ENCODE measurements around the gene IL12RB1.
A peak's percentile ranks its signal among the peaks of the same experiment; 100 is the strongest.
"Not testable (repeated sequence)": the region's sequence is repeated elsewhere in the genome, so short reads cannot be mapped to it uniquely, and the experiment has no call there.

The IL12RB1 gene

DNA sequence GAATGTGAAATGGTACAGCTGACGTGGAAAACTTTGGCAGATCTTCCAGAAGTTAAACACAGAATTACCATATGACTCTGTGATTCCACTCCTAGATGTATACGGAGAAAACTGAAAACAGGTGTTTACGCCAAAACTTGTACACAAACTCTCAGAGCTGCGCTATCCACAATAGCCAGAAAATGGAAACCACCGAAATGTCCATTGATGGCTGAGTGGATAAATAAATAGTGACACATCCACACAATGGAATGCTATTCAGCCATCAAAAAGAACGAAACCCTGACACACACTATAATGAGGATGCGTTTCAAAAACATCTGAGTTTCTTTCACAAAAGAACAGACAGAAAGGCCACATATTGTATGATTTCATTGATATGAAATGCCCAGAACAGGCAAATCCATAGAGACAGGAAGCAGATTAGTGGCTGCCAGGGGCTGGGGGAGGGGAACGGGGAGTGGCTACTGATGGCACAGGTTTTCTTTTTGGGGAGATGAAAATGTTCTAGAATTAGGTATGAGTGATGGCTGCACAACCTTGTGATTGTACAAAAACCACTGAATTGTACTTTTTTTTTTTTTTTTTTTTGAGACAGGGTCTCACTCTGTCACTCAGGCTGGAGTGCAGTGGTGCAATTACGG lies 33.0 kb downstream of the IL12RB1 start:
- DNase-seq (ENCODE audit: insufficient read length, low spot score), result no peak
- no peak for FAIRE-seq

DNA sequence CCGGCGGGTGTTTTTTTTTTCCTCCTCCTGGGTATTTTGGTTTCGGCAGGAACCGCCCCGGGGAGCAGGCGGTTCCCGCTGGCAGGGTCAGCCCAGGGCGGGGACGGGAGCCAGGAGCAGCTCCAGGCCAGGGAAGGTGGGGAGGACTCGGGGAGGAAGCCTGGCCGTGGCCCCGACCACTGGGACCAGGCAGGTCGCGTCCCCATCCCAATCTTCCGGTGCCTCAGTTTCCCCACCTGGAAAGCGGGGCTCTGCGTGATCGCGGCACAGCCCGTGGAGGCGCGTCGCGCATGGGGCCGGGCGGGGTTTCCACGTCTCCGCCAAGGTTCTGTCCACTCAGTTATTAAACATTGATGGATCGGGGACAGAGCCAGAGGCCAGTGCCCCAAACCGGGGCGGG lies 34.8 kb downstream of the IL12RB1 start:
- DNase-seq (ENCODE audit: insufficient read length, low spot score), result no peak
- no peak for FAIRE-seq

DNA sequence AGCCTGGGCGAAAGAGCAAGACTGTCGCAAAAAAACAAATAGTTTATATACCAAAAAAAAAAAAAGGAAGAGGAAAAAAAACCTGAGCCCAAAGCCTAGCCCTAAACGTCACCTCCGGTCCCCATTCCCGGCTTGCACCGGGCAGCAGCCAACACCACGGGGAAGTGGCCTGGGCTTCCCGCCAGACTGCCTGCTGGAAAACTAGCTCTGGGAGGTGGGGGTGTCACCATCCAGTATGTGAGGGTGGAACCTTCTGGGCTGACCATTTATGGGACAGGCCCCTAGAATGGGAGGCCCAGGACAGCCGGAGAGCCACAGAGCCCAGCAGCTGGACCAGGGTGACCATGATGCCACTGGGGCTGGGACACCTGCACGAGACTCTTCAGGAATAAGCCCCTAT lies 37.3 kb downstream of the IL12RB1 start:
- FAIRE-seq (no peak), DNase-seq (ENCODE audit: insufficient read length, low spot score) (no peak)

DNA sequence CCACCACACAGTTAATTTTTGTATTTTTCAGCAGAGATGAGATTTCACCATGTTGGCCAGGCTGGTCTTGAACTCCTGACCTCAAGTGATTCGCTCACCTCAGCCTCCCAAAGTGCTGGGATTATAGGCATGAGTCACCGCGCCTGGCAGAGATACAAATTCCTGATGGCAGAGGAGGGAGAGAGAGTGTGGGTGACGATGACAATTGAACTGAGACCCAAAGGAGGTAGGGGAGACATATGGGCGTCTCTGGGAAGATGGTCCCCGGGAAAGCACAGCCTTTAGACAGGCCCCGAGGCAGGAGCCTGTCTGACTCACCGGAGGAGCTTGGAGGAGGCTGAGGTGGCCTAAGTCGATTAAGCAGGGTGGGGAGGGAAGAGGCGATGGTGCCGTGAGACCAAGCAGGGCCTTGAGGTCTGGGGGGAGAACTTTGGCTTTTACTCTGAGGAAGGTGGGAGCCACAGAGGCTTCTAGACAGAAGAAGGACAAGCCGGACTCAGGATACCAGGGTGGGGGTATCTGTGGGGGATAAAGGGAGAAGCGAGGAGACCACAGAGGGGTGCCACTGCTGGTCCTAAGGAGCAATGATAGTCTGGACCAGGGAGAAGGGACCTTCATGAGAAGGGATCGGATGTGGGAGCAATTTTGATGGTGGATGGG lies 40.5 kb downstream of the IL12RB1 start:
- DNase-seq (ENCODE audit: insufficient read length, low spot score), result no peak
- no peak for FAIRE-seq

- FAIRE-seq (no peak), DNase-seq (ENCODE audit: insufficient read length, low spot score) (no peak)
These were observed 41.3 kb downstream of the IL12RB1 start for GRCh38 chr19:18045307-18046050.

GRCh38 chr19:18044825-18045304 lies 41.9 kb downstream of the IL12RB1 start:
- DNase-seq (ENCODE audit: insufficient read length, low spot score), result peak; percentile 93
- peak; percentile 99 for FAIRE-seq

GRCh38 chr19:18043676-18044075 lies 43.1 kb downstream of the IL12RB1 start:
- FAIRE-seq (no peak), DNase-seq (ENCODE audit: insufficient read length, low spot score) (no peak)

DNA sequence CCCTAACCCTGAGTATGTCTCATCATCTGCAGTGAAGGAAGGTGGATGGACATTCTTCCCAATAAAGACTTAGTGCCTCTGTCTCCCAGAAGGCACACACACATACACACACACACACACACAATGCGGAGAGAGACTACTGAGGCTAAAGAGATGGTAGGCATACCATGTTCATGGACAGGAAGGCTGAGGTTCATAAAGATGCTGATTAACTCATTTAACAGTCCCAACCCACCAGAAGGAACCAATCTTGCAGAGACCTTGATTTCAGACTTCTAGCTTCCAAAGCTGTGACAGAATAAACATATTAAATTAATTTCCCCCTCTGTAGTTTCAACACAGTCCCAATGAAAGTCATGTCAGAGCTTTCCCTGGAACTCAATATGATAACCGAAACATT lies 45.7 kb downstream of the IL12RB1 start:
- FAIRE-seq (no peak), DNase-seq (ENCODE audit: insufficient read length, low spot score) (no peak)

DNA sequence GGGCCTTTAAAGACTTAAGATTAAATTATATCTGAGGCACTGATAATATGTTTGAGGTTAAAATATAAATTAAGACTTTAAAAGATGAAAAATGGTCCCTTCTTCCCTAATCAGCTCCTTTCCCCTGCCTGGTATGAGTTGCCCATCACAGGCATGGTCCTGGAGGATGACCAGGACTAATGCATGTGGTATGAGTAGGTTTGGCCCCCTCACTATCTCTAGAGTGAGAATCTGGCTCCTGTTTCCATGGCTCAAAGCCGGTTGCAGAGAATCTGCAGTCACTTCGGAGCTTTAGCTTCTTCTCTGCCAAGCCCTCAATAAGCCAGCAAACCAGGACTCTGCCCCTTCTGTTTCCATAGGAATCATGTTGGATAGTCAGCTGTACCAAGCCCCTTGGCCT lies 54.6 kb downstream of the IL12RB1 start:
- FAIRE-seq, result not testable (repeated sequence)

GRCh38 chr19:18031401-18031800 lies 55.3 kb downstream of the IL12RB1 start:
- DNase-seq (ENCODE audit: insufficient read length, low spot score); FAIRE-seq: not testable (repeated sequence)

More for the DNA sequence above, 54.6 kb downstream of the IL12RB1 start:
- DNase-seq (ENCODE audit: insufficient read length, low spot score), result not testable (repeated sequence)

GRCh38 chr19:18029617-18030338 lies 57.0 kb downstream of the IL12RB1 start:
- DNase-seq (ENCODE audit: insufficient read length, low spot score), result no peak
- FAIRE-seq, result no peak

GRCh38 chr19:18027151-18027550 lies 59.6 kb downstream of the IL12RB1 start:
- DNase-seq (ENCODE audit: insufficient read length, low spot score), result no peak
- no peak for FAIRE-seq

DNA sequence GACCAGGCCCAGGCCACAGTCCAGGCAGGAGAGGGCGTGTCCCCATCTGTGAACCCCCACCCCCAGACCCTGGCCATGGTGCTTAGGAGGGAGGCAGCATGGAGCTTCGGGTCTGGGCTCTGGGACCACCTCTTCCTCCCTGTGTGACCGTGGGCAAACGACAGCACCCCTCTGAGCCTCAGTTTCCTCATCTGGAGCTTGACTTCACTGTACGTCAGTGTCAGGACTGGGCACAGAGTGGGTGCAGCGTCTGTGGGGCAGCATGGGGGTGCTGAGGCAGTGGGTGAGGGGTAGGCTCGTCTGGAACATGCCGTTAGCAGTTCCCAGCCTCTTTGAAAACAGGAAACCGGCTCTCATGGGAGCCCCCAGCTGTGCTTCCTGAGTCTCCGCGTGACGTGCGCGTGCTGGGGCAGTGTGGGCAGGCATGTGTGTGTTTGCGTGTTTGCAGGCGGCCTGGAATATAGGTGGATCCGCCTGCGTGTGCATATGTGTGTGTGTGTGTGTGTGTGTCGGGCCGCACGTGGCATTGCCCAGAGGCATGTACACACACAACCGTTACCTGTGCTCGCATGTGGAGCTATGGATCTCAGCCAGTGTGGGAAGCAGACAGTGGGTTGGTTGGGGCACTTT lies 63.0 kb downstream of the IL12RB1 start:
- FAIRE-seq (no peak), DNase-seq (ENCODE audit: insufficient read length, low spot score) (no peak)

DNA sequence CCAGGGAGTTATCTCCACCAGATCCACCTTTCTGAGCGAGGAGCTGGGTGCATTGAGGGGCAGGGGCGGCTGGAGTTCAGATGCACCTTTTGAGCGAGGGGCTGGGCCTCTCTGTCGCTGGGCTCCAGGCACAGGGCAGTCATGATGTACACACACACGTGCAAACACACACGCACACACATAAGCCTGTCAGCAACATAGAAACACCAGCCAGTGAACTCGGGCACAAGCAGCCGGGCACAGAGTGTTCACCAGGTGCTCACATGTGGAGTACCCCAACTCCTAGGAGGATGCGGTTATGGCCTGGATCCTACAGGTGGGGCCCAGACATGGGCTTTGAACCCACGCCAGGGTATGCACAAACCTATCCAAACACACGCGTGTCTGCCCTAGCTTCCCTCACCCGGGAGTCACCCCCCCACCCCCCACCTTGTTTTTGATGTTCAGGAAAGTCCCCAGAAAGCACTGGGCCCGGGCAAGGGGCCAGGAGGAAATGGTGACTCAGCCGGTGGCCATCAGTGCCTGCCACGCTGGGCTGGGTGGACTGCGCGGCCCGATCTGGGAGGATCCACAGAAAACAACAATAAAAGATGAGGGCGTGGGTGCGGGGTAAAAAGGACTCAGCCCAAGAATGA lies 65.5 kb downstream of the IL12RB1 start:
- DNase-seq (ENCODE audit: insufficient read length, low spot score) (no peak), FAIRE-seq (no peak)

DNA sequence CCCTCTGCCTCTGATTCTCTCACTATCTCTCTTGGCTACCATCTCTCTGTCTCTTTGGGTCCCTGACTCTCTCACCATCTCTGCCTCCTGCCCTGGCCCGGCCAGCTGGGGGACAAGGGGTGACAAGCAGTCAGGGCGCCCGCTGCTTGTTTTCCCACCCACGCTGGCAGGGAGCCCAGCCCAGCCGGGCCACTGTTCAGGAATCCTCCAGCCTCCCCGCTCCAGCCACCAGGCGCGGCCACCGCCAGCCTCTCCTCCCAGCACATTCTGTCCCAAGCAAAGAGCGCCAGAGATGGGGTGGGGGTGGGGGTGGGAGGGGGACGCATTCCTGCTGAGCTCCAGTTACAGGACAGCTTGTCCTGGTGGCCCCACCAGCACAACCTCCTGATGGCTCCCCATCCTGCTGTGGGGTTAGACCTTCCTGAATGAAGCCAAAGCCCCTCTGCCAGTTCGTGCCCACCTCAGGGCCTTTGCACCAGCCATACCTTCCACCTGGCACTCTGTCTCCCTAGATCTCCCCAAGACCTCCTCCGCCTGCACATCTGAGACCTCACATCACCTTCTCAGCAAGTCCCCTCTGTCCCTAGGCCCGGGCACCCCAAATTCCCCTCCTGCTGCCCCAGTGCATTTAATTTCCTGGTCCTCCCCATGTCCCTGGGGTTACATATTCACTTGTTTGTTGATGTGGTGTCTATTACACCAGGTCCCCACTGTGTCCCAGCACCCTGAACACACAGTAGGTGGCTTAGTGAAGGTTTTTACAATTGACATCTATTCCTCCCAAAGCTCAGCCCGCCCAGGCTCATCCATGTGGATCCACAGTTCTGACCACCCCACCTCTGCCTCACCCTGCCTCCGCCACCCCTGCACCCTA lies 66.3 kb downstream of the IL12RB1 start:
- FAIRE-seq, result no peak
- no peak for DNase-seq (ENCODE audit: insufficient read length, low spot score)

GRCh38 chr19:18017275-18018083 lies 69.3 kb downstream of the IL12RB1 start:
- no peak for DNase-seq (ENCODE audit: insufficient read length, low spot score)
- no peak for FAIRE-seq

GRCh38 chr19:18016209-18016910 lies 70.4 kb downstream of the IL12RB1 start:
- FAIRE-seq (no peak), DNase-seq (ENCODE audit: insufficient read length, low spot score) (no peak)

DNA sequence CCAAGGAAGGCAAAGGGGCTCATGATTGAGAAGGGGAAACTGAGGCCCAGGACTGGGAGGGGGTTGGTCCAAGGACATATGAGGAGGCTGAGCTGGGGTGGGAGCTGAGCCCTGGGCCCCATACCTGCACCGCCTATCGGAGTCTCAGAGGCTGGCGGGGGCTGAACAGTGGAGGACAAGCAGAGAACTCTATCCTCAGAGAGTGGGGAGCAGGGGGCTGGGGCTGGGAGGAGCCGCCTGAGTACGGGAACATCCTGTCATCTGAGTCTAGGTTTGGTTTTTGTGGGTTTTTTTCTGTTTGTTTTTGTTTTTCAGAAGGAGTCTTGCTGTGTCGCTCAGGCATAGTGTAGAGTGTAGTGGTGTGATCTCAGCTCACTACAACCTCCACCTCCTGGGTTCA lies 72.5 kb downstream of the IL12RB1 start:
- FAIRE-seq (no peak), DNase-seq (ENCODE audit: insufficient read length, low spot score) (no peak)

Data from GM19239 (cell line).